Mesothelial cell of epicardium (in vitro differentiated cells): Measurements from ENCODE around the gene UCP3. TPM values are rescaled to one million over a fixed set of nuclear protein-coding genes. Genes with fewer than 3 reads are reported as not detected.

Experiments
- DNase-seq, 2 experiments: peaks; one replicate each; pipeline ENCODE4 v3.0.0; 2021; ENCODE audit warnings: low spot score in 2 of 2; ENCODE audit not compliant: unreplicated experiment in 2 of 2
- H3K27ac Mint-ChIP-seq: 2 replicates; pipeline ENCODE4 v1.8.0; 2021; ENCODE audit warnings: mixed read lengths
- H3K27me3 Mint-ChIP-seq: 2 replicates; pipeline ENCODE4 v1.8.0; 2021; ENCODE audit warnings: low read depth, mixed read lengths
- H3K36me3 Mint-ChIP-seq: 2 replicates; pipeline ENCODE4 v1.8.0; 2021; ENCODE audit warnings: mixed read lengths
- H3K4me1 Mint-ChIP-seq: 2 replicates; pipeline ENCODE4 v1.8.0; 2021; ENCODE audit warnings: mixed read lengths
- H3K4me3 Mint-ChIP-seq: 2 replicates; pipeline ENCODE4 v1.8.0; 2021; ENCODE audit warnings: mild to moderate bottlenecking, moderate library complexity, mixed read lengths
- H3K9me3 Mint-ChIP-seq: 2 replicates; pipeline ENCODE4 v1.8.0; 2021; ENCODE audit warnings: mixed read lengths
- CTCF ChIP-seq: fragments of 200-600 bp; sonication (generic); IDR thresholded peaks from one replicate; pipeline ENCODE4 v1.5.0; 2021; ENCODE audit warnings: antibody characterized with exemption; ENCODE audit not compliant: unreplicated experiment
- total RNA-seq: library from RNA; stranded (reverse); gene quantifications from 3 replicates; pipeline ENCODE4 v1.2.1, GENCODE V29; 2021

The UCP3 gene
- total RNA-seq, 1 donor from 2014 or later = 5.8 TPM

DNA sequence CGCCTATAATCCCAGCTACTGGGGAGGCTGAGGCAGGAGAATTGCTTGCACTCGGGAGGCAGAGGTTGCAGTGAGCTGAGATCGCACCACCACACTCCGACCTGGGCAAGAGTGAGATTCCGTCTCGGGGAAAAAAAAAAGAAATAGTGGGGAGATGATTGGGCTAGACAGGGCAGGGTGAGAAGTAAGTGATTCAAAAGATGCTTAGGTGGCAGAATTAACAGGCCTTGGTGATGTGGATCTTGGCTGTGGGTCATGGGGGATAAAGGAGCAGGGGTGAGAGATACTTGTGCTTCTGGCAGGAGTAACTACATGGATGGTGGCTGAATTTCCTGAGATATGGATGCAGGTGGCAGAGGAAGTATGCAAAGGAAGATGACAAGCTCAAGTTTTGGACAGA lies 13.1 kb upstream of the UCP3 start:
- H3K36me3 Mint-ChIP-seq = peaks cover 13% of the 10 kb centered on the region
- no peak for TF ChIP-seq CTCF
- H3K4me1 Mint-ChIP-seq = no peaks in the 10 kb centered on the region
- H3K9me3 Mint-ChIP-seq = no peaks in the 10 kb centered on the region
- H3K4me3 Mint-ChIP-seq = no peak overlapping the region
- H3K27ac Mint-ChIP-seq = no peak overlapping the region
- no peaks in the 10 kb centered on the region for H3K27me3 Mint-ChIP-seq
- no peak for DNase-seq

DNA sequence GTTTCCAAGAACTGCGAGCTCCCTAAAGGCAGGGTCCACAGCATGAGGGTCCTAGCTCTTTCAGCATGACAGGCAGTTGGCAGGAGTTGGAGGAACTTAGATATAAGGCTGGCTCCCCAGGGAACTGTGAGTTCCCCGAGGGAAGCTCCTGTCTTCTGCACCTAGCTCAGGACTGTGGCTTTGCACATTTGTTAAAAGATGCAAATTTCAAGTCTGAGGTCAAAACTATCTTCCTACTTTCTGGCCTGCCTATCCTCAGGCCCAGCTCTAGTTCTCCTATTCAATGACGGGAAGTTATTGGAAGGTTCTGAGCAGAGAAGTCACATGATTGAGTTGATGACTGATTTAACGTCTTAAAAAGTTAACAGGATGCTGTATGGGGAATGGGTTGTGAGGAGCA lies 11.7 kb upstream of the UCP3 start:
- no peak for TF ChIP-seq CTCF
- Mint-ChIP-seq H3K27ac (no peak overlapping the region), H3K36me3 (peaks cover 15% of the 10 kb centered on the region), H3K4me1 (no peaks in the 10 kb centered on the region), H3K4me3 (no peak overlapping the region), H3K27me3 (no peaks in the 10 kb centered on the region), H3K9me3 (no peaks in the 10 kb centered on the region)
- no peak for DNase-seq

- H3K9me3 Mint-ChIP-seq = no peaks in the 10 kb centered on the region
- peaks cover 15% of the 10 kb centered on the region for H3K36me3 Mint-ChIP-seq
- TF ChIP-seq CTCF = no peak
- no peaks in the 10 kb centered on the region for H3K4me1 Mint-ChIP-seq
- no peak overlapping the region for H3K27ac Mint-ChIP-seq
- H3K27me3 Mint-ChIP-seq = no peaks in the 10 kb centered on the region
- DNase-seq = no peak
- H3K4me3 Mint-ChIP-seq = no peak overlapping the region
Observed at GRCh38 chr11:74019860-74020259, 11.0 kb upstream of the UCP3 start.

DNA sequence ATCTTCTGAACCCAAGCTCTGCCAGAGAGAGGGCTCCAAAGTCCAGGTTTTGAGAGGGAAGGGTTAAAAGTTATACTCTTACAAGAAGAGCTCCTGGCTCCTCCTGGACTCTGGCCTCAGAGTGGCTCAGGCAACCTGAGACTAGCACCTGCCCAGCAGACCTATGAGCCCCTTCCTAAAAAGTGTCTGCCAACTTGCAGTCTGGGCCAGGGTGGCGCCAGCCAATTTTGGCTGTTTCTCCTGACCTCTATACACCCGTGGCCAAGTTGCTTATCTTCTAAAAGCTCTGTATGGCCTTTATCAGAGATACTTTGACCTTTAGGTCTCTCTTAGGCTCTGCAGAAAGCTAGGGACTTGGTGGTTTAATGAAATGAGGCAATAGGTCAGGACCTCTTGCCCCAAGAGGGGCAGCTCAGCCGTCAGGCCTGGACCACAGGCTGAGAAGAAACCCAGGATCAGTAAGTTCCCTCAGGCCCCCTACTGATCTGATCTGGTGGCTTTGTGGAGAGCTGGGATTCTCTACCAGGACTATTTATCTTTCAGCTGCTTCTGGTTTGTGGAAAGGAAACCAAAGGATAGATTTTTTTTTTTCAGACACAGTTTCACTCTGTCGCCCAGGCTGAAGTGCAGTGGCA lies 10.3 kb upstream of the UCP3 start:
- H3K36me3 Mint-ChIP-seq = peaks cover 15% of the 10 kb centered on the region
- H3K9me3 Mint-ChIP-seq = no peaks in the 10 kb centered on the region
- H3K4me3 Mint-ChIP-seq = no peak overlapping the region
- no peaks in the 10 kb centered on the region for H3K27me3 Mint-ChIP-seq
- no peak for DNase-seq
- no peak for TF ChIP-seq CTCF
- no peak overlapping the region for H3K27ac Mint-ChIP-seq
- H3K4me1 Mint-ChIP-seq = no peaks in the 10 kb centered on the region

DNA sequence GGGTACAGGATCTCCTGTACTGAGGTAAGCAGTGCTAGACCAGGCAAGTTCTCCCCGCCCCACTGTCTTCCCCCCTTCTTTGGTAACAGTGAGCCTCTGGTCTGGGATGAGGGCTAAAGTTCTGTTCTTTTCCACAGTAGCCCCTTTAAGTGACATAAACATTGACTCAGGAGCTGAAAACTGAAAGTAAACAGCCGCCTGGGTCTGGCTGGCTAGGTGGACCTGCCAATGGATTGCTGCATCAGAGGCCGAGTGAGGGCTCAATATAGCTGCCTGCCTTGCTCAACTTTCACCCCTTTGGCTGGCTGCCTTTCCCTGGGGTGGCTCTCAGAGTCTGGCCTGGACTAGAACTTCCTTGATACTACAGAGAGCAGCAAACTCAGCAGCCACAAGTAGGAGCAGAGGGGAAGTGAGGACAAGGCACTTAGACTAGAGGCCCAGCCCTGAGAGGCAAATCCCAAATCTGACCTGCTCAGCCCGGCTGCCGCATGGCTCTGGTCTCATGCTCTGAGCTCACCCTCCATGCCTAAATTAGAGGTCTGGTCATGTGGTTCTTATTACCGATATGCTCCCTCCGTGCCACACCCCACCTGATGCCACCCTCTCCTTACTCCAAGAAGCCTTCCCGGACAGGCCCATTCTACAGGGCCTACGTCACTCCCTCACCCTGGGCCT lies 9.6 kb upstream of the UCP3 start:
- no peak for TF ChIP-seq CTCF
- no peaks in the 10 kb centered on the region for H3K4me1 Mint-ChIP-seq
- H3K27ac Mint-ChIP-seq = no peak overlapping the region
- H3K9me3 Mint-ChIP-seq = no peaks in the 10 kb centered on the region
- peaks cover 15% of the 10 kb centered on the region for H3K36me3 Mint-ChIP-seq
- DNase-seq = no peak
- H3K4me3 Mint-ChIP-seq = no peak overlapping the region
- no peaks in the 10 kb centered on the region for H3K27me3 Mint-ChIP-seq
